Keratinocyte (primary cell): ENCODE results near the gene MTCP1.

Experiments
- CTCF ChIP-seq, 3 experiments: IDR thresholded peaks in 1 of 3; conservative IDR thresholded peaks in 1 of 3; optimal IDR thresholded peaks in 1 of 3; 2 replicates in 2 of 3; 3 replicates in 1 of 3; pipeline versions ENCODE3 to v1.5.1; 2011; ENCODE audit warnings: low read length in 3 of 3, mild to moderate bottlenecking in 3 of 3, moderate library complexity in 2 of 3, control low read depth in 1 of 3, inconsistent platforms in 1 of 3; ENCODE audit not compliant: insufficient read depth in 2 of 3; ENCODE audit errors: extremely low read depth in 1 of 3
- EZH2 ChIP-seq: IDR thresholded peaks from one replicate; pipeline ENCODE4 v1.6.1; 2012; ENCODE audit warnings: inconsistent platforms, mild to moderate bottlenecking, low read length, moderate library complexity

GRCh38 chrX:155061760-155062159 lies 9.2 kb downstream of the MTCP1 start:
- TF ChIP-seq CTCF (optimal IDR thresholded peaks at IDR 0.05 in 1 of 3, IDR thresholded peaks at IDR 0.05 in 1 of 3, conservative IDR thresholded peaks at IDR 0.05 in 1 of 3; ENCODE audit: extremely low read depth in 1 of 3, insufficient read depth in 2 of 3, low read length in 3 of 3) (no peak), EZH2 (no peak)
